Measurements from ENCODE around the gene IGSF8.

GRCh38 chr1:160070243-160071163 lies 27.9 kb downstream of the IGSF8 start:
- TF ChIP-seq CTCF (IDR thresholded peaks at IDR 0.05) (no peak), POLR2A (IDR thresholded peaks at IDR 0.05) (no peak), EP300 (IDR thresholded peaks at IDR 0.05) (no peak)

All from ovary (tissue), 3 donors.